PFSK-1 (cell line): Measurements from ENCODE around the gene LDLRAD4.

ENCODE experiments used
- FOXP2 ChIP-seq: optimal IDR thresholded peaks from 2 replicates; pipeline ENCODE3; 2011; ENCODE audit warnings: borderline replicate concordance, control low read depth, inconsistent platforms; ENCODE audit not compliant: insufficient read depth; ENCODE audit errors: extremely low read length, extremely low read depth
- POLR2AphosphoS5 ChIP-seq: IDR thresholded peaks from 2 replicates; pipeline ENCODE4 v1.6.1; 2012; ENCODE audit warnings: low read depth, mild to moderate bottlenecking, control low read depth, low read length, moderate library complexity
- REST ChIP-seq, 2 experiments: IDR thresholded peaks; 2 replicates each; pipeline versions ENCODE4 v1.6.1 to v1.8.0; 2011 to 2012; ENCODE audit warnings: low read depth in 2 of 2, low read length in 2 of 2, control low read depth in 1 of 2, inconsistent platforms in 1 of 2, mild to moderate bottlenecking in 1 of 2, moderate library complexity in 1 of 2; ENCODE audit not compliant: insufficient read depth in 1 of 2
- SIN3A ChIP-seq: IDR thresholded peaks from 2 replicates; pipeline ENCODE4 v1.6.1; 2012; ENCODE audit warnings: mild to moderate bottlenecking, low read length, moderate library complexity, borderline replicate concordance; ENCODE audit not compliant: insufficient read depth
- TAF1 ChIP-seq: IDR thresholded peaks from 2 replicates; pipeline ENCODE4 v1.6.1; 2012; ENCODE audit warnings: low read length, control low read depth, borderline replicate concordance; ENCODE audit not compliant: insufficient read depth

Gene LDLRAD4

DNA sequence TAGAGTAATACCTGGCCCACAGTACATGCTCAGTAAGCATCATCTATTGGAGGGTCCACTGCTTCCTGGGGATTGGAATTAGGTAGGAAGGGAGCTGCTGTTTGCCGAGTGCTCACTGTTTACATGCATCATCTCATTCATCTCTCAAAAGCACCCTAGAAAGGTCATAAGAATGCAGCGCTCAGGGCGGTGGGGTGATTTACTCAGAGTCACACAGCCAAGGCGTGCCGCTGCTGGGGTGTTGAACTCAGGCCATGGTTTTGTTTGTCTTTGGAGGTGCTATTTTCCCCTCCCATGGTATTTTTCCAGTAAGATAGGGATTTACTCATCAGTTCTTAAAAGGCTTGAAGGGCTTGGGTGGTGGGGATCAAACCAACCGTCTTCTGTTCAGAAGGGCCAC lies 227.5 kb downstream of the LDLRAD4 start:
- TF ChIP-seq SIN3A (no peak), TAF1 (no peak), POLR2AphosphoS5 (no peak), FOXP2 (no peak), REST (IDR thresholded peaks at IDR 0.05; ENCODE audit: insufficient read depth in 1 of 2, low read depth in 2 of 2, low read length in 2 of 2) (no peak)

DNA sequence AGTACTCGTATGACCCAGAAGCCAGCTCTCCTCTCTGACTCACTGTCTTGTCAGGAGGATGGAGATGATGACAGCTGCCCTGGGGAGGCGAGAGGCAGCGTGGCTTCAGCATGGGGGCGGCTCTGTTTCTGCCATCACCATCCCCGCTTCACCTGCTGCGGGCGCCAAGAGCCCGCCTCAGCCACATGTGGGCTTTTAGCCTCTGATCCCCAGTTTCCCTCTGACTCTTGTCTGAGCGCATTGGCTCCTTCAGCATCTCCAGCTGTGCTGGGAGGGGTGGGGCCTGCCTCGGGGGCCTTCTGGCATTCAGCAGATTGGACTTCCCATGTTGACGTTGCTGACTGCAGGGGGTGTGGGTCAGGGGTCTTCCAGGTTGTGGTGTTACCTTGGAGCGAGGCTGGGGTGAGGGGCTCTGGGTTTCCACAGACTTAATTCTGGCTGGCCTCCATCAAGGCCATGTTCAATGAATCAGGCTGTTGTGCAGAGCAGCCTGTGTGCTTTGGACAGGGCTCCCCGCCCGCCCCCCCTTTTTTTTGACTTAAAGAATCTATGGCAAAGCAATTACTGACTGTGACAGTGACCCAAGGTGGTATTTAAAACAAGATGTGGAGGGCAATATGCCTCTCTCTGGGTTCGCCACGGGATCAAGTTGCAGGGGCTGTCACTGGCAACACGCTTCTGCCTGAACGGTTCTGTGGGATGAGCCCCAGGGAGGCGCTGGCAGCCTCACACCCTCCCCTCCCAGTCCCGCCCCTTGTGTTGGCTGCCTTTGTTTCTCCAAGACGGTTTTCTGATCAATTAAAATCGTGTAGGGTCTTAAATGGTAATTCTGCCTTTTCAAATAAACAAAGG lies 228.3 kb downstream of the LDLRAD4 start:
- no peak for TF ChIP-seq SIN3A
- no peak for TF ChIP-seq REST (IDR thresholded peaks at IDR 0.05; ENCODE audit: insufficient read depth in 1 of 2, low read depth in 2 of 2, low read length in 2 of 2)
- TF ChIP-seq FOXP2 = no peak
- no peak for TF ChIP-seq TAF1
- no peak for TF ChIP-seq POLR2AphosphoS5

- no peak for TF ChIP-seq POLR2AphosphoS5
- no peak for TF ChIP-seq FOXP2
- no peak for TF ChIP-seq SIN3A
- no peak for TF ChIP-seq TAF1
- TF ChIP-seq REST (IDR thresholded peaks at IDR 0.05; ENCODE audit: insufficient read depth in 1 of 2, low read depth in 2 of 2, low read length in 2 of 2) = no peak
Measured at GRCh38 chr18:13447621-13448334, 229.2 kb downstream of the LDLRAD4 start.

DNA sequence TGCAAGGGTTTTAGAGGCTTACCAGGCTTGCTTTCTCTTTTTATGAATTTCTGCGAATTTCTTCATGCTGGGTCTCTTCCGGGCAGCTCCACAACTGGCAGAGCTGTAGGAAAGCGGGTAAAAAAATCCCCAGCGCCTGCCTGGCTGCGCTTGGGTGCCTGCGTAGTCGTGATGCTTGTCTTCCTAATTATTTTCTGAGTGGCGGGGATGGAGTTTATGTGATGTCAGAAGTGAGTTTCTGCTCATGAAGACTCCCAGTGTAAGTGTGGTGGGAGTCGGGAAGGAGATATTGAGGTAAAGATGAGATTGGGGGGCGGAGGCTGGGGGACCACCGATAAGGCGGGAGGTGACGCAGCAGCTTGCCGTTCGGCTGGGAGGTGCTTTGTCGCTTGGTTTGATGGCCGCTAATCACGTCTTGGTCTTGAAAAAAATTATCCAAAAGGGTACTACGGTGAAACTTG lies 229.8 kb downstream of the LDLRAD4 start:
- TF ChIP-seq FOXP2 = no peak
- no peak for TF ChIP-seq SIN3A
- TF ChIP-seq REST (IDR thresholded peaks at IDR 0.05; ENCODE audit: insufficient read depth in 1 of 2, low read depth in 2 of 2, low read length in 2 of 2) = no peak
- TF ChIP-seq TAF1 = no peak
- no peak for TF ChIP-seq POLR2AphosphoS5
